Activated CD4-positive, alpha-beta T cell treated with anti-CD3 and anti-CD28 coated beads for 4 hours (primary cell): ENCODE data around the gene PON3.

ENCODE experiments used
- DNase-seq, 2 donors: peaks; one replicate each; pipeline ENCODE4 v3.0.0-alpha.2; 2020

PON3 gene

GRCh38 chr7:95338832-95339231 lies 57.3 kb downstream of the PON3 start:
- no peak for DNase-seq

GRCh38 chr7:95335093-95335492 lies 61.1 kb downstream of the PON3 start:
- no peak for DNase-seq

GRCh38 chr7:95334447-95334846 lies 61.7 kb downstream of the PON3 start:
- no peak for DNase-seq

- DNase-seq, result no peak
Observed at GRCh38 chr7:95330961-95331337, 65.2 kb downstream of the PON3 start.

GRCh38 chr7:95330204-95330960 lies 65.8 kb downstream of the PON3 start:
- no peak for DNase-seq

GRCh38 chr7:95327356-95327755 lies 68.8 kb downstream of the PON3 start:
- DNase-seq, result no peak

GRCh38 chr7:95324431-95324830 lies 71.7 kb downstream of the PON3 start, which contains the start of gene PON1:
Gene PON1, minus strand, starts transcription at chr7:95324532. Its CDS starts 57 bp downstream, at chr7:95324475.
- no peak for DNase-seq

- DNase-seq, result no peak
Observed at GRCh38 chr7:95323410-95324129, 72.6 kb downstream of the PON3 start.

- no peak for DNase-seq
Observed at GRCh38 chr7:95322854-95323253, 73.3 kb downstream of the PON3 start.

- no peak for DNase-seq
Observed at GRCh38 chr7:95322396-95322795, 73.8 kb downstream of the PON3 start.

GRCh38 chr7:95321720-95322119 lies 74.5 kb downstream of the PON3 start:
- no peak for DNase-seq

GRCh38 chr7:95320651-95321050 lies 75.5 kb downstream of the PON3 start:
- no peak for DNase-seq

- DNase-seq, result no peak
Observed at GRCh38 chr7:95319570-95319969, 76.6 kb downstream of the PON3 start.

- DNase-seq, result no peak
Observed at GRCh38 chr7:95318501-95319100, 77.6 kb downstream of the PON3 start.

- no peak for DNase-seq
Observed at GRCh38 chr7:95317966-95318365, 78.2 kb downstream of the PON3 start.

- DNase-seq, result no peak
Observed at GRCh38 chr7:95317546-95317945, 78.6 kb downstream of the PON3 start.

- no peak for DNase-seq
Observed at GRCh38 chr7:95316588-95316987, 79.6 kb downstream of the PON3 start.

- DNase-seq, result no peak
Observed at GRCh38 chr7:95312561-95312960, 83.6 kb downstream of the PON3 start.

- DNase-seq, result no peak
Observed at GRCh38 chr7:95311389-95311788, 84.8 kb downstream of the PON3 start.

- DNase-seq, result no peak
Observed at GRCh38 chr7:95309951-95310350, 86.2 kb downstream of the PON3 start.
